ENCODE data around the gene CYP2C19. TPM values are rescaled to one million over a fixed set of nuclear protein-coding genes. Genes with fewer than 3 reads are reported as not detected.
"Not testable (repeated sequence)": the region's sequence is repeated elsewhere in the genome, so short reads cannot be mapped to it uniquely, and the experiment has no call there.

The CYP2C19 gene
- total RNA-seq, 4 donors from 2014 or later, result 0.54 to 0.89 TPM; not detected in 2

GRCh38 chr10:94747838-94748237 lies 14.6 kb upstream of the CYP2C19 start:
- no peak for ATAC-seq
- 75 to 76% methylated on average over 4 of the region's 4 CpGs for WGBS, 2 donors (ENCODE audit: low coverage in 1 of 2)
- no peaks in the 10 kb centered on the region for H3K27me3 ChIP-seq
- H3K36me3 ChIP-seq, result no peaks in the 10 kb centered on the region
- H3K4me3 ChIP-seq, result no peak overlapping the region
- TF ChIP-seq EP300 (IDR thresholded peaks at IDR 0.05) (no peak), POLR2A (IDR thresholded peaks at IDR 0.05) (no peak)
- H3K9me3 ChIP-seq, result peaks cover 0 to 18% (median 0%) of the 10 kb centered on the region in 3 donors
- H3K27ac ChIP-seq, result no peak overlapping the region
- H3K4me1 ChIP-seq, result no peaks in the 10 kb centered on the region

GRCh38 chr10:94757916-94758315 lies 4.6 kb upstream of the CYP2C19 start:
- no peak for ATAC-seq
- Histone ChIP-seq H3K4me1 (no peaks in the 10 kb centered on the region), H3K4me3 (no peak overlapping the region), H3K27me3 (no peaks in the 10 kb centered on the region), H3K36me3 (no peaks in the 10 kb centered on the region), H3K27ac (no peak overlapping the region), H3K9me3 (no peaks in the 10 kb centered on the region)
- no peak for TF ChIP-seq POLR2A (IDR thresholded peaks at IDR 0.05)
- TF ChIP-seq POLR2AphosphoS5 (IDR thresholded peaks at IDR 0.05), result no peak
- no peak for TF ChIP-seq CTCF (IDR thresholded peaks at IDR 0.05)
- TF ChIP-seq EP300 (IDR thresholded peaks at IDR 0.05), result no peak
- no CpG with 5 or more reads among the region's 2 CpGs for WGBS, 2 donors (ENCODE audit: low coverage in 1 of 2)

GRCh38 chr10:94760586-94761178 lies 1.8 kb upstream of the CYP2C19 start:
- no peaks in the 10 kb centered on the region for H3K27me3 ChIP-seq
- no peaks in the 10 kb centered on the region for H3K36me3 ChIP-seq
- no peak overlapping the region for H3K27ac ChIP-seq
- H3K4me3 ChIP-seq, result no peak overlapping the region
- H3K4me1 ChIP-seq, result no peaks in the 10 kb centered on the region
- WGBS, 2 donors (ENCODE audit: low coverage in 1 of 2), result 49 to 100% methylated on average over 1 to 2 of the region's 2 CpGs
- no peaks in the 10 kb centered on the region for H3K9me3 ChIP-seq
- TF ChIP-seq EP300 (IDR thresholded peaks at IDR 0.05) (no peak), CTCF (IDR thresholded peaks at IDR 0.05) (no peak), POLR2AphosphoS5 (IDR thresholded peaks at IDR 0.05) (no peak), POLR2A (IDR thresholded peaks at IDR 0.05) (no peak)
- no peak for ATAC-seq

GRCh38 chr10:94775425-94775824 lies 12.9 kb downstream of the CYP2C19 start:
- H3K9me3 ChIP-seq, result peaks cover 0 to 24% (median 0%) of the 10 kb centered on the region in 3 donors
- not testable (repeated sequence) for H3K4me3 ChIP-seq, H3K27ac ChIP-seq, H3K36me3 ChIP-seq, ATAC-seq, H3K4me1 ChIP-seq, H3K27me3 ChIP-seq
- 86 to 90% methylated on average over 6 of the region's 6 CpGs for WGBS, 2 donors (ENCODE audit: low coverage in 1 of 2)

GRCh38 chr10:94777886-94778458 lies 15.5 kb downstream of the CYP2C19 start:
- no peaks in the 10 kb centered on the region for H3K27me3 ChIP-seq
- no peak overlapping the region for H3K27ac ChIP-seq
- no peak for ATAC-seq
- no peaks in the 10 kb centered on the region for H3K36me3 ChIP-seq
- no peak overlapping the region for H3K4me3 ChIP-seq
- H3K9me3 ChIP-seq, result peaks cover 0 to 6% (median 0%) of the 10 kb centered on the region in 3 donors
- H3K4me1 ChIP-seq, result no peaks in the 10 kb centered on the region
- TF ChIP-seq POLR2AphosphoS5 (IDR thresholded peaks at IDR 0.05), result no peak
- TF ChIP-seq EP300 (IDR thresholded peaks at IDR 0.05), result no peak
- no peak for TF ChIP-seq POLR2A (IDR thresholded peaks at IDR 0.05)
- no peak for TF ChIP-seq CTCF (IDR thresholded peaks at IDR 0.05)
- 10 to 45% methylated on average over 1 to 4 of the region's 5 CpGs for WGBS, 2 donors (ENCODE audit: low coverage in 1 of 2)

GRCh38 chr10:94780844-94781243 lies 18.4 kb downstream of the CYP2C19 start:
- Histone ChIP-seq H3K27ac (no peak overlapping the region), H3K4me3 (no peak overlapping the region), H3K36me3 (no peaks in the 10 kb centered on the region), H3K27me3 (no peaks in the 10 kb centered on the region), H3K4me1 (no peaks in the 10 kb centered on the region), H3K9me3 (no peaks in the 10 kb centered on the region)
- TF ChIP-seq EP300 (IDR thresholded peaks at IDR 0.05), result no peak
- no peak for TF ChIP-seq POLR2A (IDR thresholded peaks at IDR 0.05)
- TF ChIP-seq POLR2AphosphoS5 (IDR thresholded peaks at IDR 0.05), result no peak
- TF ChIP-seq CTCF (IDR thresholded peaks at IDR 0.05), result no peak
- ATAC-seq, result no peak
- 50% methylated on average over 1 of the region's 1 CpG; no CpG with 5 or more reads in 1 of the 2 donors for WGBS, 2 donors (ENCODE audit: low coverage in 1 of 2)

Measured in gastroesophageal sphincter (tissue), 4 donors.